NCI-H1417 treated with DMSO at 0.1 percent for 48 hours (cell line): ENCODE measurements around the gene GPRIN2.

ENCODE experiments used
- DNase-seq: peaks from one replicate; lab custom pipeline; 2025; lab: John Stamatoyannopoulos, UW

GPRIN2 gene

DNA sequence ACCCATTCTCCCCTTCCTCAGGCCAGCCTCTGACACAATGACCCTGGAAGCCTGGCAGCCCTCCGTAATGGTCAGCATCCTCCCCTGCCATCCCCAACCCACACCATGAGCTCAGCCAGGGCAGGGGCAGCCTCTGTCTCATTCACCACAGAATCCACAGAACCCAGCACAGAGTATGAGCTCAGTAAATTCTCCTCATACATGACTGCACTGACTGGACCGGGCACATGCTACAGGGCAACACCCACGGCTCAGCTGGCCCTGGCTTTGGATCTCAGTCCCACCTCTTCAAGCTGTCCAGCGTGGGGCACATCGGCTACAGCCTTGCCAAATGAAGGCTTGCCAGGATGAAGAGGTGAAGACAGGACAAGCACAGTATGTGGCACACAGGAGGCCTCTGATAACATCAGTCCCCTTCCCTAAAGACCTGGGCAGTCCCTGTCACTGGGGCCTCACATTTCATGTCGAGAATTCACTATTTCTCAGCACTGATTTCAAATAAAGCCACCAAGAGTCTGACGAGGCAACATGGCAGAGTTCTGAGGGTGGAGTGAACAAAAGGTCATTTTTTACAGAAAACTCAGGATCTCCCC lies 7.9 kb downstream of the GPRIN2 start:
- DNase-seq, result no peak

DNA sequence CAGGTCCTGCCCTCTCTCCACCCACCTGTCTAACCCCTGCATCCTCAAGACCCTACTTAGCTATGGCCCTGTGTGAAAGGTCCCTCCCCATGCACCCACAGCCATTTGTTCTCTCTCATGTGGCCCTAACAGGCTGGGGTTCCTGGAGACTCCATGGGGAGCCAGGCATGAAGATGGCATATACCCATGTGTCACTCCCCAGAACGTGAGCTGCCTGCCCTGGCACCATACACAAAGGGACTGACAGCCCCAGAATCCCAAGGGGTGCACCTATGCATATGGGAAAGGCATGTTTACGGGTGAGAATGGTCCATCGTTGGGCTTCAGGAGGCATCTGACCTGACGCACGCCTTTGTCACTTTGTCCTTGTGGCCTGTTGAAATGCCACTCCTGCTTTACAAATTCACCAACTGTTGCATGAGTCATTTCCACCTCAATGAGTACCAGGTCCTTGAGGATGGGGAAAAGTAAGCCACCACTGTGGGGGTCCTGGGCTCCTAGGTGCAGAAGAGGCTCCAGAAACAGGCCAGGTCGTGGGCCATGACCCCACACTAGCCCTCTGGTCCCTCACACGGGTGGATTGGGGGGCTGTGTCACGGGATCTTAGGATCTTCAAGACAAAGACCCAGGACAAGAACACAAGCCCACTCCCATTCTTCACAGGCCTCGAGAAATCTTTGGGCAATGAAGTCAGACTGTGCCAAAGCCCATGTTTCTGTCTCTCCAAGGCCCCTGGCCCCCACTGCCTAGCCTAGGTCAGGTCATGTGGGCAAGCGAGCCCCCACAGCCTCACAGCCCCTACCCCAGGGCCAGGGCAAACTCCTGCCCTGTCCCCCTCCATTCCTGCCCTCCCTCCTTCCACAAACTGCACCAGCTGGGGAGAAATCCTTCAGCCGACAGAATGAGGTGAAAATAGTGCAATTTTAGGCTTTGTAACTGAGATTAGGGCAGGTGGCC lies 8.6 kb downstream of the GPRIN2 start:
- no peak for DNase-seq

DNA sequence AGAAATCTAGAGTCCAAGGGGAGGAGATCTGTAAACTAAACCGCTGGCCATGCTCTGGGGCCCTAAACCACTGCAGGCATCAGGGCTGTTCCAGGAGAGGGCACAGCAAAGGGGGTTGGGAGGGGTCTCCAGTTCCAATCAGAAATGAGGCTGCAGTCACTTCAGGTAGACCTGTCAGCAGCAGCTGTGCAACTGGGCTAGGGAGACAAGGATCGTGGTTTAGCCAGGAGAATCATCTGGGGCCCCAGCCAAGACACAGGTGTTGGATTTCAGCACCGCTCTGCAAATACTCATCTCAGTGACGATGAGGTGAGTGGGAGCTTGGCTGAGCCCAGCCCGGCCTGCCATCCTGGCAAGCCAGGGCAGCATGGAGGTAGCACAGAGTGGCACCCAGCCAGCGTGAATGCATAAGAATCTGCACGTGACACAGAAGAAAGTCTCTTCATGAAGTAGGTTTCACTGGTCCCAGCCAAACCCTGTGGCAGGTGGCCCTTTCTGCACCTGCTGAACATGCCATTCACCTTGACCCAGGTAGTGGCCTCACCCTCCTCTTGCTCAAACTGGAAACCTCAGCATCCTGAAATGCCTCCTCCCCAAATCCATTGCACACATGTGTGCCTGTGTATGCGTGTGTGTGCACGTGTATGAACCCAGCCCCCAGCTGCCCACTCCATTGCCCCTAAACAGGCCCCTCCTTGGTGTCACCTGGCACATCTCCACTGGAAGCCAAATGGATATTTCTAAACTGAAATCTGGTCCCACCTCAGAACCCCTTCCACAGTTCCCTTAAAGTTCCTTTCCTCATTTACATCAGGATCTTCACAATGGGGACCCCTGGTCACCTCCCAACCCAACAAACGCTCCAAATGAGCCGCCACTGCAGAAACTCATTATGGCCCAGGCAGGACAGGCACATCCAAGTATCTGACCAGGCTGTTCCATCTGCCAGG lies 9.6 kb downstream of the GPRIN2 start:
- no peak for DNase-seq

DNA sequence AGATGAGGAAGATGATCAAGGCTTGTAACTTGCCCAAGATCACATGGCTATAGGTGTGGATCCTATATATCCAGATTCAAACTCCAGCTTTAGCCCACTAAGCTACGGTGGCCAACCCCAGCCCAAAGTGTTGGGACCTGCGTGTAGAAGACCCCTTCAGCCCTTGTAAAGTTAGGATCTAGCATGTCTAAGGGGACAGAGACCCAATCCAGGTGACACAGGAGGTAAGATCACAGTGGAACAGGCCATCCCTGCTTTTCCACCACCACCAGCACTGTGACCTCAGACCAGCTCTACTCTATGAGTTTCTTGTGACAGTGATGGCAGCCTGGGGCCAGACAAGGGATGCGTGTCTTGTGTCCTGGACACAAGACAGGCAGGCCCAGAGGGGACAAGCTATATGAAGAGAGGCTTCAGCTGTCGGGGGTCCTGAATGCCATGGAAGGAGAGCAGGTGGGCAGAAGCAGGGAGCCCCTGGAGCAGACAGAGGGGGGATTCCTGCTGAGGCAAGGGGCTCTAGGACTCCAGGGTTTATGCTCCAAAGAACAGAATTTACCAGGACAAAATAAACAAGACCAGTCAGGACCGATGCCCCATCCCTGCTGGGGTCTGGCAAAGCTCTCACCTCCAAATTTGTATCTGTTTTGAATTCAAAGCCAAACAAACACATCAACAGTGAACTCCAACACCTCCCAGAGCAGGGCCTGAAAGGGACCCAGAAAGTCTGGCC lies 10.4 kb downstream of the GPRIN2 start:
- no peak for DNase-seq

DNA sequence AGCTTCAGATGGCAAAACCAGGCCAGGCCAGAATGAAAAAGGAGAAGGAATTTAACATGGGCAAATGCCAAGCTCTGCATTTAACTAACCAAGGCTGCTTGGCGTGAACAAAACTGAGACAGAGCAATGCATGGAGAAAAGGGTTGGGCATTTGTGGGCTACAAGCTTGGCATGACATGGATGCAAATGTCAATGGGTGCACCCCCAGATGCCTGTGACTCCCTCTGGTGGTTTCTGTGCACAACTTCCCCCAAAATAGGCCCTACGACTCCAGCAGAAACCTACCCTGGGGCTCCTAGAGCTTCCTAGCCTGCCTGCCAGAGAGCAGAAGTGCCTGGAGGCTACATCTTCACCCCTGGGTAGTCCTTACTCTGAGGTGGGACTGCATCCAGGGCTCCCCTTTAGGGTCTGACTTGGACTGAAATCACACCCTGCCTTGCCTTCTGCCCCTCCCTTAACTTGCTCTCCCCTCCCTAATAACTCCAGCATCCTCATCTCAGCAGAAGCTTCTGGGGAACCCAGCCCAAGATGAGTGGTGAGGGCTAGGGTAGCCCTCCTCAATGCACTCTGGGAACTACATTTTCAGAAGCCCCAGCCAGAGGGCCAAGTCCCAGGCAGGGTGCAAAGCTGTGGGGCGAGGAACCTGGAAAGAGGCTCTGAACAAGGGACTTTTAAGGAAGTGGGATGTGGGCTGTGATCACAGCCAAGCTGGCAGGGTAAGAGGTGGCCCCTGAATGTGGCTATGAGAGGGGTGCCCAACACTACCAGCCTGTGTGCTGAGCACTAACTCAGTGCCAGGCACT lies 11.3 kb downstream of the GPRIN2 start:
- DNase-seq, result no peak

DNA sequence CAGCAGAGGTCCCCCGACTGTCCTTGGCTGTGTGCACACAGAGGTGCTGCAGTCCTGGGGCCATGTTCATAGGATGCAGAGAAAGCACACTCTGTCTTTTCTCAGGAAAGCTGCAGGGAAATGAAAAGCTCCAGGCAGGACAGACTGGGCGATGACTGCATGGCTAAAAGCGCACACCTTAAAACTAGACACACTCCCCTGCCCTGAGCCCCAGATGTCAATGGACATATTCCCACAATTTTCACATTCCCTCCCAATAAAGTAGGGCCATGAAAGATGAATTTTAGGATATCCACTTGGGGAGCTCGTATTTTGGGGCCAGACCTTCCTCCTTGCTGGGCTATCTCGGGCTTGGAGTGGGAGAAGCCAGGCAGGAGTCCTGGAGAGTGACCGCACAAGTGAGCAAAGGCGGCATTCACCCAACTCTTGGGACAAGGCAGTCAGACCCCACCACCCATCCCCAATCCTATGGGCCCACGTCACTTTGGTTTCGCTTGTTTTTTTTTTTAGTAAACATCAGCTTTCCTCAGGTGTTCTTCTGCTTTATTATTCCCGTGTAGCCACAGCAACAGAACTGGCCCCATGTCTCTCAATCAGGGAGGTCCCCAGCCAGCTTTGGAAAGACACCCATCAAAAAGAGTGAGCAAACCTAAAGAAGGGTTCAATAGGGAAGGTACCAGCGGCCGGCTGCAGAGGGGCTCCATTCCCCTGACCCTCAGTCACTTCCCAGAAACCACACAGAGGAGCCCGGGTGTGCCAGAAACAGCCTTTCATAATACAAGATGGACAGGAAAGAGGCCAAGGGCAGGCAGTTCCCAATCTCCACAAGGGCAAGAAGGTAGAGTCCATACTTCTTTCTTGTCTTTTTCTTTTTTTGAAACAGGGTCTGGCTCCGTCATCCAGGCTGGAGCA lies 12.7 kb downstream of the GPRIN2 start:
- no peak for DNase-seq

DNA sequence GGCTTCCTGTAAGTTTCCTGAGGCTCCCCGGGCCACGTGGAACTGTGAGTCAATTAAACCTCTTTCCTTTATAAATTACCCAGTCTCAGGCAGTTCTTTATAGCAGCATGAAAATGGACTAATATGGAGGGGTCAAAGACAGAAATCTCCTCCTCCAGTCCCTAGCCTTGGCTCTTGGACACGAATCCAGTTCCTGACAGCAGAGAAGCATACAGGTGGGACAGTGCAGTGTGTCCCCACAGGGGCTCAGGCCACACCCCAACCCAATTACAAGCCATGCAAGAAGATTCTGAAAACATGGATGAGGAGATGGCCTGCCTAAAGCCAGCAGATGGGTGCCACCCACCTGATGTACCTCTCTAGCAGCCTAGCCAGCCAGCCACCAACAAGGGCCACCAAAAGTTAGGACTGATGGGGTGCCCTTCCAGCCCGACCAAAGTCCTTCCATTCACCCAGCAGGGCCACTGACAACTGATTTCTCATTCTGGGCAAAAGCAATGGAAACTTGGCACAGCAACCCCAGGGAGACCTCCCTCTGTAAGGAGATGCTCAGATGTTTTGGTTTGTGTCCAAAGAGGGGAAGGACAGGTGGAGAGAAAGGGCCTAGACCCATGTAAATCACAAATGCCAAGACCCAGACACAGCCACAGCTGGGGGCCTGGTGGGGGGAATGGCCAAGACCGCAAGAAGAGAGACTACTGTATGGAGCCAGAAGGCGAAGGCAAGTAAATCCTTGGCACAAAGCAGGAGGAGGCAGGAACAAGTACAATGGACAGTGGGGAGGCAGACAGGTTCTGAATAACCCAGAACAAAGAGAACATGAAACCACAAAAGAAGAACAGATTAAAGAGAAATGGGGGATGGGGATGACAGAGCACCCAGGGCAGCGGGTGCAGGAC lies 13.6 kb downstream of the GPRIN2 start:
- no peak for DNase-seq

DNA sequence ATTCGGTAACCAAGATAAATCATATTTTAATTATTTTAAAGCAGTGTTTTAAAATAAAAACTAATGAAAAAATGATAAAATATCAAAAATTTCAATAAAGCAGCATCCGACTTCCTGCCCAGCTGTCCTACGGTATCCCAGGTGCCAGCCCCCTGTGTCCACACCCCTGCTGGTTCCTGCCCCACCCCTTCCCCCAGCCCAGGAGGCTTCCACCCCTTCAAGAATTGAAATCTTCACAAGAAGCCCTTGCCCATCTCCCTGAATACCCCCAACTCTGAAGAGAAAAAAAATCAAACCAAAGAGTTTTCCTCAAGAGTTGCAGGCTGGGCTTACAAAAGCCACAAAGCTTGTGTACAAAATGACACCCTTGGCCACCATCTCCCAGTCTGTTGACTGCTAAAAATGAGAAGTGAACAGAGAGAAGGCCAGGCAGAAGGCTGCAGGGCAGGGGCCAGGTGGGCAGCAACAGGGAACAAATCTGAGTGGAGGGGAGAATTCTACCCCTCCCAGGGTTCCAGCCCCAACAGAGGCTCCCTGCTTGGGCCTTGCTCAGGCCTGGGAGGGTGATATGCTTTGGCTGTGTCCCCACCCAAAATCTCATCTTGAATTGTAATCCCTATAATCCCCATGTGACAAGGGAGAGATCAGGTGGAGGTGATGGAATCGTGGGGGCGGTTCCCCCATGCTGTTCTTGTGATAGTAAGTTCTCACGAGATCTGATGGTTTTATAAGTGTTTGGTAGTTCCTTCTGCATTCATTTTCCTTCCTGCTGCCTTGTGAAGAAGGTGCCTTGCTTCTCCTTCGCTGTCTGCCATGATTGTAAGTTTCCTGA lies 14.5 kb downstream of the GPRIN2 start:
- DNase-seq, result no peak

DNA sequence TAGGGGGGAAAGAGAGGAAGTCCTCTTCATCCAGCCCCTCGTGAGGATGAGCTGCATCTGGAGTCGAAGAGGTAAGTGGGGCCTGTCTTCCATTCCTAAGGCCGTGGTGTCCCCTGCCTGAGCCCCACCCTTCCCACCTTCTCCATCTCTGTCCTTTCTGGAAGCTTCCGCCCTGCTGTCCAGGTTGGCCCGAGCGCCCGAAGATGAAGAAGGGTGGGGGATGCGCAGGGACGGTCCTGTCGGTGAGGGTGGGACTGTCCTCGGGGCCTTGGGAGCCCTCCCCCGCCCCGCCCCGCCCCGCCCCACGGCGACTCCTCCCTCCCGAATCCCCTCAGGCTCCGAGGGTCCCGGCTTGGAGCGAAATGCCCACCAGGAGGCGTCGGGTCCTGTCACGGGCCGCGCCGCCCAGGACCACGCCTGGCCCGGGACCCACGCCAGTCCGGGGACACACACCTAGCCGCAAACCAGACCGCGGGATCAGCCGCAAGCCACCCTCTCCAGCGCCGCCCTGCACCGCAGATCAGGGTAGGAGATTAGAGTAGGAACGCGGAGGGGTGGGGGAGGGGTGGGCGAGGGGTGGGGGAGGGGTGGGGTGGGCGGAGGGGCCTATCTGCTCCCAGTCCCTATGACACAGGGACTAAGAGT lies 15.3 kb downstream of the GPRIN2 start:
- DNase-seq, result no peak

DNA sequence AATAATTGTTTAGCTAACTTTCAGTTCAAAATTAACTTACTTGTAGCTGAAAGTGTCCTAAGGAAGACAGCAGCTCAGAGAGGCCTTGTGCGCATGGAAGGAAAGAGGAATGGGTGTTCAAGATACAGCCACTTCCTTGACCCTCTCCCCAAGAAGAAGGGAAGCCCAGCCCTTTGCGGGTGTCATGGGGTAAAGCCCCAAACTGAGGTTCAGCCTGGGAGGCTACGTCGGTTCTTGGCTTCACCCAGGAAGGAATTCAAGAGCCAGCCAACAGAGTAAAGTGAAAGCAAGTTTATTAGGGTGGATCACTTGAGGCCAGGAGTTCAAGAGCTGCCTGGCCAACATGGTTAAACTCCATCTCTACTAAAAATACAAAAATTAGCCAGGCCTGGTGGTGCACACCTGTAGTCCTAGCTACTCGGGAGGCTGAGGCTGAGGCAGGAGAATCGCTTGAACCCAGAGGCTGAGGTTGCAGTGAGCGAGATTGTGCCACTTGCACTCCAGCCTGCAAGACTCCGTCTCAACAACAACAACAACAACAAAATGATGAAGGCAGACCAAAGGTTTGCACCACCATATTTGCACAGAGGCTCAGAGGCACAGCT lies 15.9 kb downstream of the GPRIN2 start:
- DNase-seq, result no peak

DNA sequence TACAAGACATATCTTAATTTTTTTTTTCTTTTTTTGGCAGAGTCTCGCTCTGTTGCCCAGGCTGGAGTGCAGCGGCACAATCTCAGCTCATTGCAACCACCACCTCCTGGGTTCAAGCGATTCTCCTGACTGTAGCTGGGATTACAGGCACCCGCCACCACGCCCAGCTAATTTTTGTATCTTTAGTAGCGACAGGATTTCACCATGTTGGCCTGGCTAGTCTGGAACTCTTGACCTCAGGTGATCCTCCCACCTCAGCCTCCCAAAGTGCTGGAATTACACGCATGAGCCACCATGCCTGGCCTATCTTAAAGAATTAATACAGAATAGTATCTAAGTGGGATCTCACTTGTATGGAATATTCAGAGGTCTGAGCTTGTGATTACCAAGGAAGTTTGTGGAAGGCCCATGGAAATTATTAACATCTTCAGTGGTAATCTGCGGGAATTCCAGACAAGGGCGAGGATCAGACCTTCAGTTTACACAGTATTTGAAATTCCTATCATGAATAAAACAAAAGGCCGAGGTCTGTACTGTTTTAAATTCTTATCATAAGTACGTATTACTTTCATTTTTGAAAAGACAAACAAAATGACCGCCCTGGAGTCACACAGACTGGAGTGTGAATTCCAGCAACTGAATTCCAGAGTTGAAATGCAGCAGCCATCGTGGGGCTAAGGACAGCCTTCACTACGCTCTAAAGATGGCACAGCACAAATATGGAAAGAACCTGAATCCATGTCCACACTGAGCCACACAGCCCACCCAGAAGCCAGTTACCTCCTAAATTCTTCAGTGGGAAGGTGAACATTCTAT lies 16.7 kb downstream of the GPRIN2 start:
- DNase-seq, result no peak

DNA sequence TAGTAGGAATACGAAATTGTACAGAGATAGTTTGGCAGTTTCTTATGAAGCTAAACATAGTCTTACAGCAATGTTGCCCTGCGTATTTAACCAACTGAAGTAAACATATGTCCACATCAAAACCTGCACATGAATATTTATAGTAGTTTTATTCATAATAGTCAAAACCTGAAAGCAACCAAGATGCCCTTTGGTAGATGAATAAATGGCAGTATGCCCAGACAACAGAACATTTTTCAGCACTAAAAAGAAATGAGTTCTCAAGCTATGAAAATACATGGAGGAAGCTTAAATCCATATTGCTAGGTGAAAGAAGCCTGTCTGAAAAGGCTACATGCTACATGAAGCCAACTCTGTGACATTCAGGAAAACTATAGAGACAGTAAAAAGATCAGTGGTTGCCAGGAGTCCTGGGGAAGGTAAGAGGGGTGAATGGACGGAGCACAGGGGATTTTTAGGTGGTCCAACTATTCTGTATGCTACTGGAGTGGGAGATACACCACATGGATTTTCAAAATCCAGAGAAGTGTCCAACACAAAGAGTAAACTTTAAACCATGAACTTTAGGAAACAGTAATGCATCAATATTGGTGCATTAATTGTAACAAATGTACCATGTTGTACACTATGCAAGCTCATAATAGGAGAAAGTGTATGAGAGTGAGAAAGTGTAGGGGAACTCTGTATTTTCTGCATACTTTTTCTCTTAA lies 17.6 kb downstream of the GPRIN2 start:
- DNase-seq, result no peak

DNA sequence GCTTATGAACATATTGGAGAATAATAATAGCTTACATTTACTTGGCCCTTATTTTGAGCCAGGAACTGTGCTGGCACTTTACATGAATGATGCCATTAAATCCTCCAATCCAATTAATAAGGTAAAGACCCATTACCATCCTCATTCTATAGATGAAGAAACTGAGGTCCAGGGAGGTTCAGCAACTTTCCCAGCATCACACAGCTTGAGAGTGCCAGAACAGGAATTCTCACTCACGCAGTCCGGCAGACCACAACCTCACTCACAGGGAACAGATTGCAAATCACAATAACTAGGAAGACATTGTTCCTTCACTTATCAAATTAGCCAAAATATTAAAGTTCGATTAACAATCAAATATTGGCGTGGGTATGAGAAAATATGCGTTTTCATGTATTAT lies 18.3 kb downstream of the GPRIN2 start:
- DNase-seq, result no peak

DNA sequence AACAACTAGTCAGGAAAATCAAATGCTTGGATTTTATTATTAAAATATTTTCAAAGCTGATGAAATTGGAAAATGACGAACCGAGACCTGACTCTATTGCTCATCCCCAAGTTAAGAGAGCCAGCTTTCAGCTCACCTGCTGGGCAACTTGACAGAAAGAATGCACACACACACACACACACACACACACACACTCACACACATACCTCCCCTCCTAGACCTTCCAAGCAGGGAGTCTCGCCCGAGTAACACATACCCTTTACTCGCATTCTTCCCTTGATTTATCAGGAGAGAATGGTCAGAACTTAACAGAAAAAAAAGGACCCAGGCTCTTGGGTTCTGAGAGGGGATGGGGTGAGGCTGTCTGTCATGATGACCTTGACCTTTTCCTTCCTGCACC lies 19.1 kb downstream of the GPRIN2 start:
- no peak for DNase-seq

DNA sequence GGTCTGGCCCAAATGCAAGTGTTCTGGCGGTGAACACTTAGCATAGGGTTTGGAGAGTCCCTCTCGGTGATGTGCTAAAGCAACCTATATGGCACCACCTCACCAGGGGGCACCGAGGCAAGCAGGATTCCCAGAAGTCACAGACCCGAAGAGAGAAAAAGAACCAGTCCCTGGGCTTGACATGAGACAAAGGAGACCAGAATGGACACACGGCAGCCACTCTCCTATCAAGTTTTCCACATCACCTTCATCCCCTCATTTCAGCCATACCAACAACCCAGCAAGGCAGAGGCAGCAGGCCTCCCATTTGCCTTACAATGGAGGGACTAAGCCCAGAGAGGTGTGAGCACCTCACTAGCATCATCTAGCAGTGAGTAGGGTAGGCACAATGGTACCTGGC lies 19.7 kb downstream of the GPRIN2 start:
- DNase-seq, result no peak
